HG02970 (cell line): ENCODE measurements around the gene DNAJC5G.
"Not testable (repeated sequence)": the region's sequence is repeated elsewhere in the genome, so short reads cannot be mapped to it uniquely, and the experiment has no call there.

Source experiments
- ATAC-seq: cut with Tn5 transposase; IDR thresholded peaks from one replicate; pipeline ENCODE4 v1.9.1; 2021; ENCODE audit warnings: mild to moderate bottlenecking, moderate library complexity, moderate number of reproducible peaks; ENCODE audit not compliant: unreplicated experiment, low FRiP score

Gene DNAJC5G

GRCh38 chr2:27306136-27306535 is 30.9 kb downstream of the DNAJC5G start:
- ATAC-seq = no peak

DNA sequence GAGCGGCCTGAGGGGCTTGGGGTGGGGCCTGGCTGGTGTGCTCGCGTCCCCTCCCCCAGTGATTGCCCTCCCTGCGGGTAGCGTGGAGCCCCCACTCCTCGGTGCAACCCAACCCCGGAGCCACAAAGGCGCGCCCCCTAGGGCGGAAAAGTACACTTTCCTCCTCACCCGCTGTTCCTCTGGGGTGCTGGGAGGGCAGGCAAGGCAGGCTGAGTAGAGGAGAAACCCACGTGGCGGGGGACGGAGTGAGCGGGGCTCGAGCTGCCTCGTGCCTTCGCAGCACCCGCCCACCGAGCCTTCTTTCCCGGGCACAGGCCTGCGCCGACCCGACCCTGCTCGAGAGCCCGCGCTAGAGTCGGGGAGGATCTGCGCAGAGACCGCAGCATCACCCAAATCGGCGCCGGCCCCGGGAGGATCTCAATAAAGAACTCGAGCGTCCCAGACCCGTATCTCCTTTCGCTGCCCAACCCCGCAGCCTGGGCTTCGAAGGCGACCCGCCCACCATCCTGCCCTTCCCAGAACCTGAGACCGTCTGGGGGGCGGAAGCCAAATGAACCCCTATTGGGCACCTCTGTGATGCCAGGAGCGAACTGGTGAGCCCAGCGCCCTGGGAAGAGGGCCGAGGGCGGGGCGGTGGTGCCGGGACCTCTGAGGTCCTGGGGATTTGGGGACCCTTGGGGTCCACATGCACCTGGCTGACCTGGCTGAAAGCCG is 31.5 kb downstream of the DNAJC5G start:
- no peak for ATAC-seq

- no peak for ATAC-seq
These were observed 32.0 kb downstream of the DNAJC5G start for GRCh38 chr2:27307287-27307544.

GRCh38 chr2:27307545-27308358 is 32.5 kb downstream of the DNAJC5G start:
- no peak for ATAC-seq

DNA sequence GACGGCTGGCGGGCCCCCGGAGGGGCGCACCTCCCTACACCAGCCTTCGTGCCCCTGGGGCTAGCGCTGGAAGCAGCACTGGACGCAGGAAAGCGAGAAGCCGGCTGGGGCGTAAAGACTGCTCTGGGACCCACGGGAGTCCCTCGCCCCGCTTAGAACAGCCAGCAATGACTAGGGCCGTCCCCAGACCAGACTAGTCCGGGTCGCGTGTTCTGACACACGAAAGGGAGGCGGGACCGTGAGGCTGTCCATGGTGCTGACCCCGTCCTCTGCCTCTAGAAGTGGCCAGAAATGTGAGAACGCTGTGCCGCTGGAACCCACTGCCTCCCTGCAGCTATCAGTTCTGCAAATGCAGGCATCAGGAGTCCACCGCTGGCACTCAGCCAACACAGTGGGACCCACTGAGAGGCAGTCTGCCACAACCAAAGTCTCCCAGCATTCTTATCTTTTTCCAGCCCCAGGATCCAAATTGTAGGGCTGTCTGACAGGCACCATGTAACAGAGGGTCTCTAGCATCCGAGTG is 33.2 kb downstream of the DNAJC5G start, which contains the start of gene UCN:
Gene UCN (minus strand): TSS at position 87 of the 523 bp plus-strand sequence. CDS start 550 bp downstream, outside the sequence.
- ATAC-seq = no peak

DNA sequence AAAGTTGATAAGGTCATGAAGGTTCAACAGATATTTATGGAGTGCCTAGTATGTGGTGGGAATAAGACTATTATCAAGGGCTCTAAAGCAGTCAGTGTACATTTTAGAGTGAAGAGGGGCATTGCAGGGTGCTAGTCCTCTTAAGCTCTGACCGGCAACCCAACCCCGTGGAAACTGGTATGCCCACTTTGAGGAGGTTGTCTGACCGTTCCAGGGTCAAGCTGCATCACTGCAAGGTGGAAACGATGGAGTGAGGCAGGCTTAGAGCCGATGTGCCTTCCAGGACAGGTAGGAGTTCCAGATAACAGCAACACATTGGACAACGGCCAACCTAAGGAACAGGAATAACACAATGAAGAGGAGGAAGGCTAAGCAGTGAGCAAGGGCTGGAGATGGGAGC is 34.4 kb downstream of the DNAJC5G start:
- ATAC-seq = no peak

GRCh38 chr2:27312152-27312551 is 36.9 kb downstream of the DNAJC5G start:
- no peak for ATAC-seq

DNA sequence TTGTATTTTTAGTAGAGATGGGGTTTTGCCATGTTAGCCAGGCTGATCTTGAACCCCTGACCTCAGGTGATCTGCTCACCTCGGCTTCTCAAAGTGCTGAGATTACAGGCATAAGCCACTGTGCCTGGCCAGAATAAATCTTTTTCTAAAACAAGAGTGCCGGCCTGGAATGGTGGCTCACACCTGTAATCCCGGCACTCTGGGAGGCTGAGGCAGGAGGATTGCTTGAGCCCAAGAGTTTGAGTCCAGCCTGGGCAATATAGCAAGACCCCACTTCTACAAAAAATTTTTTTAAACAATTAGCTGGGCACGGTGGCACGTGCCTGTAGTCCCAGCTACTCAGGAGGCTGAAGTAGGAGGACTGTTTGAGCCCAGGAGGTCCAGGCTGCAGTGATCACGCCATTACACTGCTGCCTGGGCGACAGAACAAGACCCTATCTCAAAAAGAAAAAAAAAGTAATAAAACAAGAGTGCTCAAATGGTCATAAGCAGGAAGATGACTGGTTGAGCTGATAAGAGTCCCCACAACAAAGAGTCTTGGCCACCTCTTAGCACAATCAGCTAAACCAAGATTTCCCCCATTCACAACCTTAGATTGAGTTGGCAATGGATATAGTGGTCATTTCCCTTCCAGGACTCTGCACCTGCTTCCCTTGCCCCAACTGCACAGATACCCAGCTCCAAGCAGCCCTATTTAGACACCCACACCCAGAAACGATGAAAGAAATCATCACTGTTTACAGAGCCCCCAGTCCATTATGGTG is 38.8 kb downstream of the DNAJC5G start:
- ATAC-seq = no peak

- no peak for ATAC-seq
These were observed 39.5 kb downstream of the DNAJC5G start for GRCh38 chr2:27314709-27315108.

GRCh38 chr2:27315122-27315521 is 39.9 kb downstream of the DNAJC5G start:
- ATAC-seq = no peak

- ATAC-seq = no peak
These were observed 41.6 kb downstream of the DNAJC5G start for GRCh38 chr2:27316655-27317412.

- not testable (repeated sequence) for ATAC-seq
These were observed 44.6 kb downstream of the DNAJC5G start for GRCh38 chr2:27319839-27320238.

DNA sequence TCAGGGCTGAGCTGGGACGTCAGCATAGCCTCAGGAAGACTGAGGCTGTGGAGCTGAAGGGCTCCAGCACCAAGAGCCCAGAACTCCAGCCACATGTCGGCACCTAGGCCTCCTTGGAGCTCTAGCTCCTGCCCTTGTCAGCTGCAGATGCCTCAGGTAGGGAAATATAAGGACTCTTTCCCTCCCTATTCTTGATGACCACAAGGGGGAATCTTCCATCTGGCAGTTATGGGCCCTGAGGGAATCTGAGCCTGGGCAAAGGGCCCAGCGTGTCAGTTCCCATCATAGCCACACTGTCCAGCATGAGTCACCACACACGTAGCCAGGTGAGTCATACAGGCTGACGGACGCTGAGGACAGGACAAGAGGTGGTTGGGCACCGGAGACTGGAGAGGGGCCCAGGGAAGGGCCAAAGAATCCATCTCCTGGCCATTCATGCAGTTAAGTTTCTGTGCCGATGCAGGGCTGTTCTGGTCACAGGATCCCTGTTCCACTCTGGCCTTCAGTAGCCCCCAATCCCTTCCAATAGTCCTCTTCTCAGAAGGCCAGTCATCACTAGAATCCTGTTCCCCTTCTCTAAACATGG is 45.8 kb downstream of the DNAJC5G start:
- ATAC-seq = no peak

DNA sequence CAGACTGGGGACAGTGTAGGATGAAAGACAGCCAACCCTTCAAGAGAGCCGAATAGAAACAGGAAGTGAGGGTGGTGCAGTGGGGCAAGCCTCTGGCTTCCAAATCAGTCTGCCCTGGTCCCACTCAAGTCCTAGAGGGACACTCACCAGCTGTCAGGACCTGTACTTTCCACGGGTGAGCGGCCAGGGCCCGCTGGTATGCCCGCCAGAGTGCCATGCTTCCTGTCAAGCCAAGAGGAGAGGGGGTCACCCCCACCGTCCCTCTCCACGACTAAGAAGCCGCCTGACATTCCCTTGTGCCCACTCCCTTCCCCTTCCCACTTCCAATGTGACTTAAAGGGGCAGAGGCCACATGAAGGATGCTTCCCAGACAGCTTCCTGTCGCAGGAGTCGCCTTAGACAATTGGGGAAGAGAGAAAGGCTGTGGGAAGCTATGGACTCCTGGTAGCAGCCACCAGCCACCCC is 47.1 kb downstream of the DNAJC5G start:
- no peak for ATAC-seq

DNA sequence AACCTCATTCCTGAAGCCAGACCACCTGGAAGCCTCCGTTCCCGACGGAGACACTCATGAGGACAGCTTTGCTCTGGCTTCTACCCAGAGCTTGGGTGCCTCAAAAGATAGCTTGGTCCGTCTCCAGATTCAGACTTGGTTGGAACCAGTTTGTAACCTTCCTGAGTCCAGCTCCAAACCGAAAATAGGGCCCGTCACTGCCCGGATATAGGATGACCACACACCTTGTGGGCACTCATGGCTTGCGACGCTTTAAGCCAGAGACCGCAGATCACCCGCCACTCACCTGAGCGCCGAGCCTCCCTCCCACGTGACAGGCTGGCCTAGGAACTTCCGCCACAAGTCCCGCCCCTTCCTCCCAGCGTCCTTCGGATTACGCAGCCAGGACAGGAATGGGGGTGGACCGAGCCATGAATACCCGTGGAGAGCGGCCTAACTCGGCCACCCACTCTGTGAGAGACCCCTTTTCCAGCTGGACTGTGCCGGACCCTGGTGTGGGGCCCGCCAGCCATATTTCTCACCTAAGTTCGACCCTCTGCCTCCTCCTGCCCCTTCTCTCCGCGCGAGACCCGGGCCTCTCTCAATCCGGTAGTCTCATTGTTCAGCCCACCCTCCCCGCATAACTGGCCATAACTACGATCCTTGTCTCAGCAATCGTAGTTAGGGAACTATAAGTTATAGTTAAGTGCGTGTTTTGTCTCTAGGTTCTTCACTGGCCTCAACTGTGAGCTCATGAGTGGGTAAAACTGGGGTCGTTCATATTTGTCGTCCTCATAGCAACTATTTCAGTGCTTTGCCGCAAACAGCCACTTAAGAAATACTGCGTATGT is 47.7 kb downstream of the DNAJC5G start, which contains the start of gene MPV17:
Gene MPV17 (minus strand): TSS at position 332 of the 830 bp plus-strand sequence. CDS start 580 bp downstream, outside the sequence.
- ATAC-seq = peak; percentile 86

DNA sequence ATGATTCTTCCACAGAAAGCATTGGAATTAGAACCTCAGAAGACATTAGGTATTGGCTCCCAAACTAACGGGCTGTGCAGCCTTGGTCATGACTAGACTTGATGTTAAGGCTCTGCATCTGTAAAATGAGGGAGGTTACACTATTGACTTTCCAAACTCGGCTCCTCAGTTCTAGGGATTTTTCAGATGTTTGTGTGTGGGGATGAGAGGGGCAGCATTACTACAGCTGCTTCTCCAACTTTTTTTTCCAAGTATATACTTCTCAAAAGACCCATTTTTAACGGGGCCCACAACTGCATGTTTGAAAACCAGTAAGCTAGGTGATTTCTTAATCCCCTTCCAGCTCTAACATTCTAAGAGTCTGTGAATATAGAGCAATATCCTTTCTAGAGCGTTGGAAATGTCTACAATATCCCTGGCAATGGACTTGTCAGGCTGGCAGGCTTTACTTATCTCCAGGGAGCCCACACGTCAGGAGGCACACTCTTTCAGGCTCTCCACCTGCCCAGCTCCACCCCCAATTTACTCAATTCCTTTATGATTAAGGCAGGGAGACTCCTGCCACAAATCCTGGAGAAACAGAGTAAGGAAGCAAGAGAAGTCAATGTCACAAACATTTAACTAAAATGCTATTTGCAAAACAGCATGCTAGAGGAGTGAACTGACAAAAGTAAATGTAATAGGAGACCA is 48.5 kb downstream of the DNAJC5G start:
- no peak for ATAC-seq

GRCh38 chr2:27324720-27325119 is 49.5 kb downstream of the DNAJC5G start:
- no peak for ATAC-seq
